Upper lobe of left lung (tissue), 6 donors: ENCODE results near the gene COMMD6. TPM values are rescaled to one million over a fixed set of nuclear protein-coding genes. Genes with fewer than 3 reads are reported as not detected.
A peak's percentile ranks its signal among the peaks of the same experiment; 100 is the strongest.

ENCODE experiments used
- ATAC-seq, 2 donors: fragments of 200-7000 bp; cut with Tn5 transposase; one replicate each; pipeline ENCODE4 v1.9.1; 2022; ENCODE audit warnings: mild to moderate bottlenecking in 2 of 2, moderate library complexity in 2 of 2; ENCODE audit not compliant: low FRiP score in 2 of 2
- DNase-seq, 2 donors: peaks; one replicate each; pipeline ENCODE4 v3.0.0-alpha.2; 2019 to 2020
- H3K27ac ChIP-seq, 4 donors: fragments of 200-600 bp; sonication (generic); one replicate each; pipeline ENCODE4 v1.5.1; 2016 to 2019
- H3K27me3 ChIP-seq, 4 donors: fragments of 200-600 bp; sonication (generic); one replicate each; pipeline ENCODE4 v1.5.1; 2017 to 2019
- H3K36me3 ChIP-seq, 4 donors: fragments of 200-600 bp; sonication (generic); one replicate each; pipeline ENCODE4 v1.5.1; 2016 to 2019
- H3K4me1 ChIP-seq, 4 donors: fragments of 200-600 bp; sonication (generic); one replicate each; pipeline ENCODE4 v1.5.1; 2018 to 2019
- H3K4me3 ChIP-seq, 4 donors: fragments of 200-600 bp; sonication (generic); one replicate each; pipeline ENCODE4 v1.5.1; 2017 to 2019; ENCODE audit warnings: mild to moderate bottlenecking in 2 of 4, moderate library complexity in 1 of 4
- H3K9me3 ChIP-seq, 4 donors: fragments of 200-600 bp; sonication (generic); one replicate each; pipeline ENCODE4 v1.5.1; 2018 to 2019
- CTCF ChIP-seq, 6 experiments: fragments of 450-650 bp in 4 of 6; fragments of 200-600 bp in 2 of 6; sonication (generic) in 2 of 6; IDR thresholded peaks; one replicate each; pipeline ENCODE4 v1.5.1; 2016 to 2019; ENCODE audit warnings: antibody characterized with exemption in 6 of 6
- EP300 ChIP-seq, 4 donors: sonication (generic); formaldehyde crosslinking; IDR thresholded peaks; one replicate each; pipeline ENCODE4 v1.5.1; 2017; ENCODE audit warnings: antibody characterized with exemption in 4 of 4, control low read depth in 2 of 4
- POLR2A ChIP-seq, 4 donors: fragments of 450-650 bp; IDR thresholded peaks; one replicate each; pipeline ENCODE4 v1.5.1; 2016 to 2017; ENCODE audit warnings: antibody characterized with exemption in 4 of 4, mild to moderate bottlenecking in 2 of 4
- POLR2AphosphoS5 ChIP-seq, 2 donors: sonication (generic); formaldehyde crosslinking; IDR thresholded peaks; one replicate each; pipeline ENCODE4 v1.5.1; 2017; ENCODE audit warnings: antibody characterized with exemption in 2 of 2
- WGBS, 2 donors: methylation state at CpG; one replicate each; pipeline ENCODE4 v1.1.5; 2017 to 2018; 5-methylcytosine and 5-hydroxymethylcytosine counted together
- total RNA-seq, 6 donors: library from RNA; depleted of rRNA in 4 of 6; stranded (reverse); fragments of >200 nt in 4 of 6; gene quantifications; one replicate each; pipeline versions ENCODE4 v1.1.0 to v1.2.1, GENCODE V29; 2016 to 2021
- donor health status: DM: no; HTN: no; CAD: no; lungs with moderate emphysema.
- donor health status: DM: no; HTN: yes; CAD: no; lungs with severe emphysema.

COMMD6 gene
- total RNA-seq, 6 donors from 2014 or later = 9.0 to 134 (median 63.8) TPM

DNA sequence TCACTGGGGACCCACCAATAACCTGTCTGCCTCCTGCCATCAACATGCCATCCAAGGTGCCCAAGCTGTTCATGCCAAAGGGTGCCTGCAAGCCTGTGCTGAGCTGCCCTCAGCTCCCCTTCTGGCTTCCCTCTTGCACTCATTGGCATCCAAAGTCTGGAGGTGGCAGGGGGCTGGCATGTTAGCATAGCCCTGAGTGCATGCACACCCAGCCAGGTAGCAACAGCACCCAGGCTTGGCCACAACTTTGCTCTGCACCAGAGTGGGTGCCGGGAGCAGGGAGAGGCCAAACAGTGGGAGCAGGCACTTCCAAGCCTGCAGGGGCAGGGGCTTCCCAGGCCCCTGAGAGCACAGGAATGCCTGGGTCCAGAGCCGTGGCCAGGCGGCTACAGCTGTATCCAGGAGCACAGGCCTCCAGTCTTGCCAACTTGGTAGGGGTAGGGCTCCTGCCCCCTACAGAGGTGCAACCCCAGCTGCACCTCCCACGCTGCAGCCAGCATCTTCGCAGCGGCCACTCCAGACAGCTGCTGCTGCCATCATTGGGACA, 29.6 kb downstream of the COMMD6 start:
- no peak overlapping the region for H3K27ac ChIP-seq
- no peak overlapping the region for H3K4me3 ChIP-seq
- ATAC-seq = peak in 1 of 2 donors; percentile 30
- no peaks in the 10 kb centered on the region for H3K27me3 ChIP-seq
- H3K4me1 ChIP-seq = peaks cover 0 to 5% (median 2%) of the 10 kb centered on the region in 4 donors
- H3K9me3 ChIP-seq = no peaks in the 10 kb centered on the region
- TF ChIP-seq POLR2A (IDR thresholded peaks at IDR 0.05) (no peak), POLR2AphosphoS5 (IDR thresholded peaks at IDR 0.05) (no peak), EP300 (IDR thresholded peaks at IDR 0.05) (no peak), CTCF (IDR thresholded peaks at IDR 0.05) (no peak)
- no peaks in the 10 kb centered on the region for H3K36me3 ChIP-seq
- peak in 1 of 2 donors; percentile 54 for DNase-seq
- 92 to 97% methylated on average over 3 to 6 of the region's 6 CpGs for WGBS, 2 donors

DNA sequence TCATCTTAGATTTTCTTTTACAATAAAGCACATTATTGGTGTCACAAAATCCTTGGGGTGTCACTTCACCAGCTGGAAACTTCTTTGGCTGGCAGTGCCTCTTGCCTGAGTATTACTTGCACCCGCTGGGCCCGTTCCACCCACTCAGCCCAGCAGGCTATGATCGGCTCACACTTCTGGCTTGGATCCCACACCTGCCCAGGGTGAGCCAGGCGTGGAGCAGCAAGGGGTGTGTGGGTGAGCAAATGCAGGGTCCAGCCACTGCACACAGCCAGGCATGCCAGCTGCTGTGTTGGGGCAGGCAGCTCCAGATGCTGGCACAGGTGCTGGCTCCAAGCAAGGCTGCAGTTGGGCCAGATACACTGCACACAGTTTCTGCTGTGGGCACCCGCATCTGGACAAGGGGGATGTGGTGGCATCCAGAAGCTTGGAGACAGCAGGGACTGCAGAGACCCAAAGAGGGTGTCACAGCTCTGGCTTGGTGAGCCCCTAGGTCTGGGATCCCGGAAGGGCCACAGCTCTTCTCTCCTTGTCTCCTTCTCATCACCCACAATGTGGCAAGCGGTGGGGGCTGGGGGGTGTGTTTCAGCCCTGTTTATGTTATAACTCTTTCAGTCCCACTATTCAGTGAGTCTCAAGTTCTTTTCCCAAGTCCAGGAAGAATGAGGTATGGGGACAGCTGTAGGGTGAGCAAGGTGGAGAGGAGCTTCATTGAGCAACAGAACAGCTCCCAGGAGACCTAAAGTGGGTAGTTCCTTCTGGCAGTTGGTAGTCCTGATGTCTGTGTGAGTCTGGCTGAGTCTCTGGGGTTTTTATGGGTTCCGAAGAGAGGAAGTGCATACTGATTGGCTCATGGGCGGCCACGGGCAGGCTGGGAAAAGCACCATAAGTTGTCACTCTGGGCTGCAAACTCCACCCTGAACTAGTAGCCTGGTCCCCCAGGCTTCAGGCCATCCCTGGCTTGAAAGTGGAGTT, 30.3 kb downstream of the COMMD6 start:
- TF ChIP-seq EP300 (IDR thresholded peaks at IDR 0.05) = no peak
- TF ChIP-seq CTCF (IDR thresholded peaks at IDR 0.05) = no peak
- TF ChIP-seq POLR2A (IDR thresholded peaks at IDR 0.05) = no peak
- TF ChIP-seq POLR2AphosphoS5 (IDR thresholded peaks at IDR 0.05) = no peak

DNA sequence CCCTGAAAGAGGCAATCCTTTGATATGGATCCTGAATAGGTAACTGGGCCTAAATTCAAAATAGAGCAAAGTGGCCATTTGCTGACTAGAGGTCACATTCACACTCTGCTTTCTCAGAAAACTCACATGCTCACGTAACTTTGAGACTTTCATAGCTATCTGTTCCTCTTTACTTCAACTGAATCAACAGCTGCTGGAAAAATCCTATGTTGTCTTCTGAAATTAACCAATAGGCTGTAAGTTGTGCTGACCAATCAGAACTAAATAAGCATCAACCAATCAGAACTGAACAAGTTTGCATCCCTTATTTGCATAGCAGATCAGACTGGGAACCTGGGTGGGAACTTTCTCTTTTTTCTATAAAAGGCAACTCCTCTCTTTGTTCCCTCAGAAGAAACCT, 31.6 kb downstream of the COMMD6 start:
- 81% methylated on average over 1 of the region's 1 CpG for WGBS, 2 donors
- H3K36me3 ChIP-seq = no peaks in the 10 kb centered on the region
- peaks cover 0 to 4% (median 0%) of the 10 kb centered on the region in 4 donors for H3K4me1 ChIP-seq
- ATAC-seq = no peak
- H3K4me3 ChIP-seq = no peak overlapping the region
- H3K9me3 ChIP-seq = no peaks in the 10 kb centered on the region
- DNase-seq = no peak
- H3K27ac ChIP-seq = no peak overlapping the region
- TF ChIP-seq POLR2AphosphoS5 (IDR thresholded peaks at IDR 0.05) (no peak), CTCF (IDR thresholded peaks at IDR 0.05) (no peak), POLR2A (IDR thresholded peaks at IDR 0.05) (no peak), EP300 (IDR thresholded peaks at IDR 0.05) (no peak)
- H3K27me3 ChIP-seq = no peaks in the 10 kb centered on the region

More for the DNA sequence above, 30.3 kb downstream of the COMMD6 start:
- Histone ChIP-seq H3K9me3 (no peaks in the 10 kb centered on the region), H3K4me1 (peaks cover 0 to 5% (median 2%) of the 10 kb centered on the region in 4 donors), H3K27ac (no peak overlapping the region), H3K4me3 (no peak overlapping the region), H3K36me3 (no peaks in the 10 kb centered on the region), H3K27me3 (no peaks in the 10 kb centered on the region)
- peak in 1 of 2 donors; percentile 47 for DNase-seq
- ATAC-seq = peak; percentile 15 to 28
- 84 to 86% methylated on average over 9 to 10 of the region's 10 CpGs for WGBS, 2 donors

- H3K36me3 ChIP-seq = no peaks in the 10 kb centered on the region
- ATAC-seq = peak in 1 of 2 donors; percentile 80
- peaks cover 0 to 4% (median 0%) of the 10 kb centered on the region in 4 donors for H3K4me1 ChIP-seq
- 80 to 83% methylated on average over 3 of the region's 3 CpGs for WGBS, 2 donors
- no peaks in the 10 kb centered on the region for H3K9me3 ChIP-seq
- H3K27me3 ChIP-seq = no peaks in the 10 kb centered on the region
- DNase-seq = no peak
- no peak overlapping the region for H3K4me3 ChIP-seq
- H3K27ac ChIP-seq = no peak overlapping the region
- no peak for TF ChIP-seq POLR2A (IDR thresholded peaks at IDR 0.05)
- no peak for TF ChIP-seq EP300 (IDR thresholded peaks at IDR 0.05)
- no peak for TF ChIP-seq POLR2AphosphoS5 (IDR thresholded peaks at IDR 0.05)
- TF ChIP-seq CTCF (IDR thresholded peaks at IDR 0.05) = no peak
These were observed 32.3 kb downstream of the COMMD6 start for GRCh38 chr13:75505327-75505726.
